Esophagus squamous epithelium (tissue), 4 donors: Measurements from ENCODE around the gene SPIB.

Experiments used
- POLR2A ChIP-seq, 4 donors: fragments of 450-650 bp; IDR thresholded peaks; one replicate each; pipeline ENCODE4 v1.6.1; 2017; ENCODE audit warnings: antibody characterized with exemption in 4 of 4, mild to moderate bottlenecking in 4 of 4, moderate library complexity in 3 of 4
- TF ChIP-seq, protein P1 (sequence below), 6 experiments: fragments of 450-650 bp in 4 of 6; fragments of 200-600 bp in 2 of 6; sonication (generic) in 2 of 6; IDR thresholded peaks; one replicate each; pipeline ENCODE4 v1.5.1; 2016 to 2019; ENCODE audit warnings: antibody characterized with exemption in 6 of 6, mild to moderate bottlenecking in 4 of 6, moderate library complexity in 4 of 6

DNA sequence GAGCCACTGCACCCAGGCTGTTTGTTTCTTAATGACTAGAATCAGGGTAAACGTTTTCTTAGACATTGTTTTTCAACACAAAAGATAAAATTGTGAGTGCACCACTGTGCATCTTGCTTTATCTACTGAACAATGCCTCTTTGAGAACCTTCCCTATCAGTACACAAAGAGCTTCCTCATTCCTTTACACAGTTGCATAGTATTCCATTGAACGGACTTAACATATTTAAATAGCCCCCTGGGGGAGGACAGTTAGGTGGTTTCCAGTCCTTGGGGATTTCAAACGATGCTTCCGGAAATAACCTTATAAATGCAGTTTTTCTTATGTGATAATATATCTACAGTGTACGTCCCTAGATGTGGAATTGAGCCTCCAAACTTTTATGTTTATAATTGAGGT is 26.0 kb upstream of the SPIB start:
- TF ChIP-seq POLR2A (IDR thresholded peaks at IDR 0.05) = no peak
- TF ChIP-seq, protein P1, sequence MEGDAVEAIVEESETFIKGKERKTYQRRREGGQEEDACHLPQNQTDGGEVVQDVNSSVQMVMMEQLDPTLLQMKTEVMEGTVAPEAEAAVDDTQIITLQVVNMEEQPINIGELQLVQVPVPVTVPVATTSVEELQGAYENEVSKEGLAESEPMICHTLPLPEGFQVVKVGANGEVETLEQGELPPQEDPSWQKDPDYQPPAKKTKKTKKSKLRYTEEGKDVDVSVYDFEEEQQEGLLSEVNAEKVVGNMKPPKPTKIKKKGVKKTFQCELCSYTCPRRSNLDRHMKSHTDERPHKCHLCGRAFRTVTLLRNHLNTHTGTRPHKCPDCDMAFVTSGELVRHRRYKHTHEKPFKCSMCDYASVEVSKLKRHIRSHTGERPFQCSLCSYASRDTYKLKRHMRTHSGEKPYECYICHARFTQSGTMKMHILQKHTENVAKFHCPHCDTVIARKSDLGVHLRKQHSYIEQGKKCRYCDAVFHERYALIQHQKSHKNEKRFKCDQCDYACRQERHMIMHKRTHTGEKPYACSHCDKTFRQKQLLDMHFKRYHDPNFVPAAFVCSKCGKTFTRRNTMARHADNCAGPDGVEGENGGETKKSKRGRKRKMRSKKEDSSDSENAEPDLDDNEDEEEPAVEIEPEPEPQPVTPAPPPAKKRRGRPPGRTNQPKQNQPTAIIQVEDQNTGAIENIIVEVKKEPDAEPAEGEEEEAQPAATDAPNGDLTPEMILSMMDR (IDR thresholded peaks at IDR 0.05) = no peak
